SK-N-SH (cell line): ENCODE data around the gene SNX11. TPM values are rescaled to one million over a fixed set of nuclear protein-coding genes. Genes with fewer than 3 reads are reported as not detected.

ENCODE experiments used
- CTCF ChIA-PET: fragments of 300-600, 350-600 bp; formaldehyde crosslinking; extraction: SDS; loops from one replicate; lab custom pipeline; 2021; lab: Yijun Ruan, JAX
- POLR2A ChIA-PET: fragments of 350-600 bp; sonication (Branson Sonifier 250); formaldehyde crosslinking; extraction: SDS; loops from one replicate; lab custom pipeline; 2020; ENCODE audit warnings: antibody characterized with exemption, inconsistent platforms; lab: Yijun Ruan, JAX
- DNase-seq: peaks from one replicate; pipeline ENCODE4 v3.0.0; 2012
- H2AFZ ChIP-seq: fragments of 200-600 bp; sonication (generic); 2 replicates; pipeline ENCODE4 v1.8.1; 2016; ENCODE audit warnings: antibody characterized with exemption, mild to moderate bottlenecking, low read depth
- H3F3A ChIP-seq: fragments of 200-600 bp; sonication (generic); replicated peaks from 2 replicates; pipeline ENCODE3; 2016; ENCODE audit warnings: antibody characterized with exemption, mild to moderate bottlenecking; ENCODE audit not compliant: insufficient read depth
- H3K27ac ChIP-seq, 2 experiments: fragments of 200-500 bp in 1 of 2; fragments of 200-600 bp in 1 of 2; sonication (Bioruptor generic) in 1 of 2; sonication (generic), shearing (Covaris generic) in 1 of 2; 2 replicates each; pipeline versions ENCODE4 v1.5.1 to v1.6.1; 2014 to 2016; ENCODE audit warnings: low read depth in 2 of 2, inconsistent platforms in 1 of 2, low read length in 1 of 2, mild to moderate bottlenecking in 1 of 2, mixed read lengths in 1 of 2
- H3K27me3 ChIP-seq: fragments of 200-600 bp; sonication (generic), shearing (Covaris generic); 2 replicates; pipeline ENCODE4 v1.6.1; 2016; ENCODE audit warnings: mixed run types; ENCODE audit not compliant: insufficient read depth
- H3K36me3 ChIP-seq, 2 experiments: fragments of 200-500 bp in 1 of 2; fragments of 200-600 bp in 1 of 2; sonication (Bioruptor generic) in 1 of 2; sonication (generic) in 1 of 2; replicated peaks in 1 of 2; 2 replicates each; pipeline versions ENCODE3 to v1.5.1; 2014 to 2016; ENCODE audit warnings: low read length in 1 of 2, mild to moderate bottlenecking in 1 of 2; ENCODE audit not compliant: insufficient read depth in 2 of 2, control insufficient read depth in 1 of 2
- H3K4me1 ChIP-seq, 2 experiments: fragments of 200-500 bp in 1 of 2; fragments of 200-600 bp in 1 of 2; sonication (Bioruptor generic) in 1 of 2; sonication (generic), shearing (Covaris generic) in 1 of 2; 2 replicates each; pipeline versions ENCODE4 v1.5.1 to v1.6.1; 2014 to 2016; ENCODE audit warnings: low read depth in 1 of 2, low read length in 1 of 2, mixed run types in 1 of 2; ENCODE audit not compliant: insufficient read depth in 2 of 2, control insufficient read depth in 1 of 2
- H3K4me2 ChIP-seq: fragments of 200-600 bp; sonication (generic), shearing (Covaris generic); 2 replicates; pipeline ENCODE4 v1.6.1; 2017; ENCODE audit warnings: mixed run types
- H3K4me3 ChIP-seq, 2 experiments: fragments of 200-500 bp in 1 of 2; fragments of 200-600 bp in 1 of 2; sonication (Bioruptor generic) in 1 of 2; sonication (generic), shearing (Covaris generic) in 1 of 2; 2 replicates each; pipeline versions ENCODE4 v1.5.1 to v1.8.1; 2014 to 2016; ENCODE audit warnings: low read depth in 2 of 2, inconsistent platforms in 1 of 2, low read length in 1 of 2, mild to moderate bottlenecking in 1 of 2, mixed read lengths in 1 of 2, moderate library complexity in 1 of 2
- H3K79me2 ChIP-seq: fragments of 200-600 bp; sonication (generic); 2 replicates; pipeline ENCODE4 v1.8.1; 2017; ENCODE audit warnings: mild to moderate bottlenecking; ENCODE audit not compliant: insufficient read depth
- H3K9ac ChIP-seq: fragments of 200-600 bp; sonication (generic); 2 replicates; pipeline ENCODE4 v1.6.1; 2017; ENCODE audit warnings: mixed run types
- H3K9me2 ChIP-seq: fragments of 200-600 bp; sonication (generic); 2 replicates; pipeline ENCODE4 v1.6.1; 2017; ENCODE audit warnings: mixed run types
- H3K9me3 ChIP-seq: fragments of 200-600 bp; sonication (generic); 2 replicates; pipeline ENCODE4 v1.6.1; 2017; ENCODE audit warnings: mixed run types, mild to moderate bottlenecking, moderate library complexity
- H4K20me1 ChIP-seq: fragments of 200-600 bp; sonication (generic); 2 replicates; pipeline ENCODE4 v1.6.1; 2017; ENCODE audit warnings: mild to moderate bottlenecking, mixed run types; ENCODE audit not compliant: insufficient read depth
- CHD2 ChIP-seq: fragments of 150-350 bp; IDR thresholded peaks from 2 replicates; pipeline ENCODE4 v1.6.1; 2018; ENCODE audit warnings: low read length; ENCODE audit not compliant: partially characterized antibody
- EP300 ChIP-seq, 2 experiments: IDR thresholded peaks; 2 replicates each; pipeline versions ENCODE4 v1.4.0 to v1.6.1; 2012; ENCODE audit warnings: borderline replicate concordance in 1 of 2, low read depth in 1 of 2, low read length in 1 of 2
- FOSL2 ChIP-seq: IDR thresholded peaks from 2 replicates; pipeline ENCODE4 v1.4.0; 2012; ENCODE audit warnings: low read depth, mild to moderate bottlenecking, moderate library complexity, borderline replicate concordance
- GABPA ChIP-seq: IDR thresholded peaks from 2 replicates; pipeline ENCODE4 v1.4.0; 2012; ENCODE audit warnings: low read depth, mild to moderate bottlenecking
- MAX ChIP-seq: IDR thresholded peaks from 2 replicates; pipeline ENCODE4 v1.4.0; 2012; ENCODE audit warnings: low read depth
- MXI1 ChIP-seq: IDR thresholded peaks from 2 replicates; pipeline ENCODE4 v1.6.1; 2012; ENCODE audit warnings: mild to moderate bottlenecking, low read depth, low read length, improper control_type of control experiment
- NRF1 ChIP-seq: IDR thresholded peaks from 2 replicates; pipeline ENCODE4 v1.6.1; 2012; ENCODE audit warnings: low read depth, mild to moderate bottlenecking, low read length
- POLR2AphosphoS5 ChIP-seq: IDR thresholded peaks from 2 replicates; pipeline ENCODE4 v1.6.1; 2012; ENCODE audit warnings: low read depth, low read length
- RCOR1 ChIP-seq: fragments of 150-350 bp; IDR thresholded peaks from 2 replicates; pipeline ENCODE4 v1.6.1; 2017; ENCODE audit warnings: antibody characterized with exemption, low read length
- SMC3 ChIP-seq: IDR thresholded peaks from 2 replicates; pipeline ENCODE4 v1.6.1; 2012; ENCODE audit warnings: low read depth, low read length, improper control_type of control experiment
- TEAD4 ChIP-seq: IDR thresholded peaks from 2 replicates; pipeline ENCODE4 v1.4.0; 2012; ENCODE audit warnings: mild to moderate bottlenecking, borderline replicate concordance; ENCODE audit not compliant: insufficient read depth
- YY1 ChIP-seq: IDR thresholded peaks from 2 replicates; pipeline ENCODE4 v1.4.0; 2012; ENCODE audit warnings: low read depth, mild to moderate bottlenecking
- ZBTB33 ChIP-seq: IDR thresholded peaks from 2 replicates; pipeline ENCODE4 v1.4.0; 2012; ENCODE audit warnings: low read depth, borderline replicate concordance
- WGBS: methylation state at CpG from one replicate; pipeline ENCODE4 v1.1.6; 2017; ENCODE audit warnings: low lambda C conversion rate; 5-methylcytosine and 5-hydroxymethylcytosine counted together
- polyA plus RNA-seq, 3 experiments: library from polyadenylated mRNA; depleted of rRNA; stranded (reverse); fragments of >200 nt; gene quantifications; 2 replicates each; pipeline ENCODE4 v1.2.3, GENCODE V29; 2012
- TF ChIP-seq, protein P1 (sequence below): fragments of 200-600 bp; sonication (generic); IDR thresholded peaks from 2 replicates; pipeline ENCODE4 v1.6.1; 2017; ENCODE audit warnings: antibody characterized with exemption, mild to moderate bottlenecking, moderate library complexity
- TF ChIP-seq, protein P2 (sequence below): IDR thresholded peaks from 2 replicates; pipeline ENCODE4; 2012
- TF ChIP-seq, protein P3 (sequence below): fragments of 150-350 bp; IDR thresholded peaks from 2 replicates; pipeline ENCODE4 v1.6.1; 2016; ENCODE audit warnings: mild to moderate bottlenecking, low read depth, low read length

The SNX11 gene
- polyA plus RNA-seq, 1 of the 3 experiments (the other 2 are of a cell fraction) = 19.0 TPM

- no peak overlapping the region for H3K4me3 ChIP-seq
- peaks cover 4 to 15% of the 10 kb centered on the region in 2 experiments; a peak in 3 of 4 replicates for H3K4me1 ChIP-seq
- H3K9me2 ChIP-seq = no peaks in the 10 kb centered on the region
- ChIA-PET CTCF (interaction anchor here (0.6 to 1.2 kb wide), 4 partner anchors 50 to 468 kb away, joined by 3 to 5 read pairs (median 3); partner anchors contain the start of gene CDK5RAP3), POLR2A (no interaction called here)
- H3K79me2 ChIP-seq = no peaks in the 10 kb centered on the region
- H3K27me3 ChIP-seq = peaks cover 96% of the 10 kb centered on the region
- H4K20me1 ChIP-seq = no peaks in the 10 kb centered on the region
- H3F3A ChIP-seq = no peaks in the 10 kb centered on the region
- TF ChIP-seq NRF1 (no peak), MAX (no peak), EP300 (IDR thresholded peaks at IDR 0.05; ENCODE audit: borderline replicate concordance in 1 of 2, low read depth in 1 of 2, low read length in 1 of 2) (no peak), CHD2 (no peak), ZBTB33 (no peak), MXI1 (no peak), POLR2AphosphoS5 (no peak), FOSL2 (no peak), TEAD4 (no peak), YY1 (no peak), SMC3 (no peak), GABPA (no peak), RCOR1 (no peak)
- TF ChIP-seq, protein P1, sequence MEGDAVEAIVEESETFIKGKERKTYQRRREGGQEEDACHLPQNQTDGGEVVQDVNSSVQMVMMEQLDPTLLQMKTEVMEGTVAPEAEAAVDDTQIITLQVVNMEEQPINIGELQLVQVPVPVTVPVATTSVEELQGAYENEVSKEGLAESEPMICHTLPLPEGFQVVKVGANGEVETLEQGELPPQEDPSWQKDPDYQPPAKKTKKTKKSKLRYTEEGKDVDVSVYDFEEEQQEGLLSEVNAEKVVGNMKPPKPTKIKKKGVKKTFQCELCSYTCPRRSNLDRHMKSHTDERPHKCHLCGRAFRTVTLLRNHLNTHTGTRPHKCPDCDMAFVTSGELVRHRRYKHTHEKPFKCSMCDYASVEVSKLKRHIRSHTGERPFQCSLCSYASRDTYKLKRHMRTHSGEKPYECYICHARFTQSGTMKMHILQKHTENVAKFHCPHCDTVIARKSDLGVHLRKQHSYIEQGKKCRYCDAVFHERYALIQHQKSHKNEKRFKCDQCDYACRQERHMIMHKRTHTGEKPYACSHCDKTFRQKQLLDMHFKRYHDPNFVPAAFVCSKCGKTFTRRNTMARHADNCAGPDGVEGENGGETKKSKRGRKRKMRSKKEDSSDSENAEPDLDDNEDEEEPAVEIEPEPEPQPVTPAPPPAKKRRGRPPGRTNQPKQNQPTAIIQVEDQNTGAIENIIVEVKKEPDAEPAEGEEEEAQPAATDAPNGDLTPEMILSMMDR = no peak
- TF ChIP-seq, protein P2, sequence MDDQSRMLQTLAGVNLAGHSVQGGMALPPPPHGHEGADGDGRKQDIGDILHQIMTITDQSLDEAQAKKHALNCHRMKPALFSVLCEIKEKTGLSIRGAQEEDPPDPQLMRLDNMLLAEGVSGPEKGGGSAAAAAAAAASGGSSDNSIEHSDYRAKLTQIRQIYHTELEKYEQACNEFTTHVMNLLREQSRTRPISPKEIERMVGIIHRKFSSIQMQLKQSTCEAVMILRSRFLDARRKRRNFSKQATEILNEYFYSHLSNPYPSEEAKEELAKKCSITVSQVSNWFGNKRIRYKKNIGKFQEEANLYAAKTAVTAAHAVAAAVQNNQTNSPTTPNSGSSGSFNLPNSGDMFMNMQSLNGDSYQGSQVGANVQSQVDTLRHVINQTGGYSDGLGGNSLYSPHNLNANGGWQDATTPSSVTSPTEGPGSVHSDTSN = no peak
- TF ChIP-seq, protein P3, sequence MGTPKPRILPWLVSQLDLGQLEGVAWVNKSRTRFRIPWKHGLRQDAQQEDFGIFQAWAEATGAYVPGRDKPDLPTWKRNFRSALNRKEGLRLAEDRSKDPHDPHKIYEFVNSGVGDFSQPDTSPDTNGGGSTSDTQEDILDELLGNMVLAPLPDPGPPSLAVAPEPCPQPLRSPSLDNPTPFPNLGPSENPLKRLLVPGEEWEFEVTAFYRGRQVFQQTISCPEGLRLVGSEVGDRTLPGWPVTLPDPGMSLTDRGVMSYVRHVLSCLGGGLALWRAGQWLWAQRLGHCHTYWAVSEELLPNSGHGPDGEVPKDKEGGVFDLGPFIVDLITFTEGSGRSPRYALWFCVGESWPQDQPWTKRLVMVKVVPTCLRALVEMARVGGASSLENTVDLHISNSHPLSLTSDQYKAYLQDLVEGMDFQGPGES = no peak
- no peak overlapping the region for H3K27ac ChIP-seq
- H3K9ac ChIP-seq = no peak overlapping the region
- H2AFZ ChIP-seq = no peak overlapping the region
- no peak overlapping the region for H3K4me2 ChIP-seq
- H3K36me3 ChIP-seq = no peaks in the 10 kb centered on the region
- H3K9me3 ChIP-seq = no peaks in the 10 kb centered on the region
- 42% methylated on average over 11 of the region's 11 CpGs for WGBS
- DNase-seq = no peak
Observed at GRCh38 chr17:48150597-48151001, 43.0 kb downstream of the SNX11 start.
